ENCODE results near the gene FRMD6. TPM values are rescaled to one million over a fixed set of nuclear protein-coding genes. Genes with fewer than 3 reads are reported as not detected.

FRMD6 gene
- total RNA-seq, 1 experiment from 2014 or later = 40.7 TPM

- no peaks in the 10 kb centered on the region for H3K27me3 ChIP-seq (ENCODE audit: control insufficient read depth, insufficient read depth, low read length)
- ATAC-seq (no peak), DNase-seq (ENCODE audit: low read depth, low spot score) (no peak)
- in situ Hi-C loops (cut with HindIII; ENCODE audit: low pct_unique_long_range_greater_than_20kb, low sequenced_read_pairs) (no loop called here), intact Hi-C loops (cut with micrococcal nuclease; ENCODE audit: unreplicated experiment) (no loop called here)
- POLR2A ChIA-PET = no interaction called here
- no peak overlapping the region for H3K27ac ChIP-seq (ENCODE audit: low read length)
- H3K9me3 ChIP-seq (ENCODE audit: control insufficient read depth, insufficient read depth, low read depth, low read length) = no peaks in the 10 kb centered on the region
- no peaks in the 10 kb centered on the region for H3K4me1 ChIP-seq (ENCODE audit: control insufficient read depth, insufficient read depth, low read length)
- H3K36me3 ChIP-seq (ENCODE audit: control insufficient read depth, insufficient read depth, low read length) = peaks cover 24% of the 10 kb centered on the region
- CTCF ChIA-PET = no interaction called here
- no TSS peak for BruUV-seq (replicated peaks)
- no peak overlapping the region for H3K4me3 ChIP-seq (ENCODE audit: low read depth in 2 of 2, low read length in 2 of 2)
- TF ChIP-seq POLR2AphosphoS5 (IDR thresholded peaks at IDR 0.05; ENCODE audit: low read depth, low read length) (no peak), CTCF (IDR thresholded peaks at IDR 0.05) (no peak), REST (IDR thresholded peaks at IDR 0.05; ENCODE audit: insufficient read depth in 1 of 2, low read depth in 2 of 2, low read length in 1 of 2) (no peak)
Measured at GRCh38 chr14:51704545-51704944, 52.8 kb downstream of the FRMD6 start.

- in situ Hi-C loops (cut with HindIII; ENCODE audit: low pct_unique_long_range_greater_than_20kb, low sequenced_read_pairs) = no loop called here
- Histone ChIP-seq H3K9me3 (ENCODE audit: control insufficient read depth, insufficient read depth, low read depth, low read length) (no peaks in the 10 kb centered on the region), H3K4me3 (ENCODE audit: low read depth in 2 of 2, low read length in 2 of 2) (no peak overlapping the region), H3K4me1 (ENCODE audit: control insufficient read depth, insufficient read depth, low read length) (no peaks in the 10 kb centered on the region), H3K27ac (ENCODE audit: low read length) (no peak overlapping the region), H3K36me3 (ENCODE audit: control insufficient read depth, insufficient read depth, low read length) (peaks cover 26% of the 10 kb centered on the region), H3K27me3 (ENCODE audit: control insufficient read depth, insufficient read depth, low read length) (no peaks in the 10 kb centered on the region)
- ChIA-PET POLR2A (interaction anchor here (0.6 kb wide), 1 partner anchor 443 kb away, joined by 3 read pairs; no protein-coding TSS in a partner anchor), CTCF (no interaction called here)
- TF ChIP-seq REST (IDR thresholded peaks at IDR 0.05; ENCODE audit: insufficient read depth in 1 of 2, low read depth in 2 of 2, low read length in 1 of 2) (no peak), CTCF (IDR thresholded peaks at IDR 0.05) (no peak), SIN3A (IDR thresholded peaks at IDR 0.05; ENCODE audit: borderline replicate concordance, insufficient read depth, low read depth, low read length) (no peak), POLR2AphosphoS5 (IDR thresholded peaks at IDR 0.05; ENCODE audit: low read depth, low read length) (no peak), TCF7L2 (IDR thresholded peaks at IDR 0.05; ENCODE audit: low read depth, low read length) (no peak)
- intact Hi-C loops (cut with micrococcal nuclease; ENCODE audit: unreplicated experiment) = no loop called here
- no peak for ATAC-seq
- no TSS peak for BruUV-seq (replicated peaks)
- no peak for DNase-seq (ENCODE audit: low read depth, low spot score)
Measured at GRCh38 chr14:51707327-51707726, 55.6 kb downstream of the FRMD6 start.

Data from Panc1 (cell line).